Bronchial smooth muscle cell (primary cell): Measurements from ENCODE around the gene WDR37. TPM values are rescaled to one million over a fixed set of nuclear protein-coding genes. Genes with fewer than 3 reads are reported as not detected.

Source experiments
- total RNA-seq: library from RNA; depleted of rRNA; stranded (reverse); fragments of >200 nt; gene quantifications from 2 replicates; pipeline ENCODE4 v1.2.1, GENCODE V29; 2014

WDR37 gene
- 12.6 and 14.7 TPM in 2 replicates for total RNA-seq

GRCh38 chr10:1056326-1057105 is at the start of gene WDR37:
Gene WDR37, plus strand, starts transcription at chr10:1056385. Its CDS starts 15,771 bp downstream, at chr10:1072156.

GRCh38 chr10:1025683-1026082 is 30.5 kb upstream of the WDR37 start, which contains the start of gene IDI2:
Gene IDI2, minus strand, starts transcription at chr10:1025859. Its CDS starts 1,136 bp downstream, at chr10:1024723.

GRCh38 chr10:1048732-1049424 is 7.3 kb upstream of the WDR37 start, which contains the start of gene IDI1:
Gene IDI1, minus strand, starts transcription at chr10:1049119. Its CDS starts 116 bp downstream, at chr10:1049003.

Other genes with a start within 250 kb of the WDR37 start
- gene LARP4B, start 124.7 kb upstream of the WDR37 start, total RNA-seq, result 15.0 and 17.2 TPM in 2 replicates
- gene GTPBP4, start 68.0 kb upstream of the WDR37 start, total RNA-seq, result 17.6 and 21.1 TPM in 2 replicates
- gene IDI2, start 30.5 kb upstream of the WDR37 start, total RNA-seq, result 0.09 TPM in 1 of 2 replicates, not detected in the other
- 35.8 and 67.9 TPM in 2 replicates for gene IDI1, start 7.3 kb upstream of the WDR37 start, total RNA-seq